ENCODE results near the gene PINK1.

PINK1 gene

GRCh38 chr1:20698195-20698910 lies 65.1 kb downstream of the PINK1 start:
- CTCF ChIA-PET, result interaction anchor here (0.5 to 4.9 kb wide), 8 partner anchors 15 to 1331 kb away, joined by 3 to 63 read pairs (median 3); no protein-coding TSS in a partner anchor
- Histone ChIP-seq H3K27ac (ENCODE audit: extremely low read depth, low read depth, low read length) (no peak overlapping the region), H3K36me3 (ENCODE audit: control insufficient read depth in 2 of 2, insufficient read depth in 1 of 2, low read length in 2 of 2) (no peaks in the 10 kb centered on the region; a peak in 1 of 3 replicates), H3K4me1 (ENCODE audit: control insufficient read depth, insufficient read depth, low read length) (no peaks in the 10 kb centered on the region), H3K4me3 (ENCODE audit: low read depth, low read length) (no peak overlapping the region), H3K9me3 (ENCODE audit: control insufficient read depth, insufficient read depth, low read depth, low read length) (no peaks in the 10 kb centered on the region)
- TF ChIP-seq REPIN1 (tag by site-specific recombination; IDR thresholded peaks at IDR 0.05; ENCODE audit: low read depth), result no peak
- no peak for TF ChIP-seq ZNF391 (tag by site-specific recombination; IDR thresholded peaks at IDR 0.05; ENCODE audit: borderline replicate concordance, low read depth)
- no peak for TF ChIP-seq ZNF585B (tag by site-specific recombination; IDR thresholded peaks at IDR 0.05)
- TF ChIP-seq ZBTB6 (tag by site-specific recombination; IDR thresholded peaks at IDR 0.05), result no peak
- no peak for TF ChIP-seq IKZF3 (tag by site-specific recombination; IDR thresholded peaks at IDR 0.05)
- no peak for TF ChIP-seq ZNF10 (tag by site-specific recombination; IDR thresholded peaks at IDR 0.05)
- TF ChIP-seq SETDB1 (IDR thresholded peaks at IDR 0.05; ENCODE audit: insufficient read length, low read length), result no peak
- POLR2A ChIA-PET, result interaction anchor here (1.8 kb wide), 2 partner anchors 19 to 88 kb away, joined by 5 to 7 read pairs; partner anchors contain the start of gene KIF17

GRCh38 chr1:20699558-20699957 lies 66.3 kb downstream of the PINK1 start:
- Histone ChIP-seq H3K27ac (ENCODE audit: extremely low read depth, low read depth, low read length) (no peak overlapping the region), H3K4me3 (ENCODE audit: low read depth, low read length) (no peak overlapping the region), H3K4me1 (ENCODE audit: control insufficient read depth, insufficient read depth, low read length) (no peaks in the 10 kb centered on the region), H3K36me3 (ENCODE audit: control insufficient read depth in 2 of 2, insufficient read depth in 1 of 2, low read length in 2 of 2) (peaks cover 0 to 4% of the 10 kb centered on the region in 2 experiments; a peak in 2 of 3 replicates), H3K9me3 (ENCODE audit: control insufficient read depth, insufficient read depth, low read depth, low read length) (no peaks in the 10 kb centered on the region)
- ChIA-PET CTCF (interaction anchor here (4.9 kb wide), 1 partner anchor 496 kb away, joined by 63 read pairs; no protein-coding TSS in a partner anchor), POLR2A (interaction anchor here (0.5 to 1.8 kb wide), 2 partner anchors 35 to 87 kb away, joined by 4 to 7 read pairs; no protein-coding TSS in a partner anchor)
- TF ChIP-seq ZNF777 (tag by site-specific recombination; IDR thresholded peaks at IDR 0.05; ENCODE audit: borderline replicate concordance) (no peak), ZBTB20 (tag by site-specific recombination; IDR thresholded peaks at IDR 0.05) (no peak), YY2 (tag by site-specific recombination; IDR thresholded peaks at IDR 0.05) (no peak), SP2 (tag by site-specific recombination; IDR thresholded peaks at IDR 0.05) (no peak), ZNF311 (tag by site-specific recombination; IDR thresholded peaks at IDR 0.05; ENCODE audit: borderline replicate concordance) (no peak), ZEB2 (tag by site-specific recombination; IDR thresholded peaks at IDR 0.05) (no peak), ZNF23 (tag by site-specific recombination; IDR thresholded peaks at IDR 0.05; ENCODE audit: borderline replicate concordance) (no peak), ZNF174 (tag by site-specific recombination; IDR thresholded peaks at IDR 0.05) (no peak), ZNF701 (tag by site-specific recombination; IDR thresholded peaks at IDR 0.05) (no peak), ZNF132 (tag by site-specific recombination; IDR thresholded peaks at IDR 0.05; ENCODE audit: borderline replicate concordance) (no peak), ZNF266 (tag by site-specific recombination; IDR thresholded peaks at IDR 0.05; ENCODE audit: low read depth) (no peak), ZNF549 (tag by site-specific recombination; IDR thresholded peaks at IDR 0.05) (no peak), ZNF664 (tag by site-specific recombination; IDR thresholded peaks at IDR 0.05) (no peak), BCL11B (tag by site-specific recombination; IDR thresholded peaks at IDR 0.05; ENCODE audit: low read depth) (no peak), GLI2 (tag by site-specific recombination; IDR thresholded peaks at IDR 0.05; ENCODE audit: borderline replicate concordance, low read depth) (no peak)

All from HEK293 (cell line).